Measurements from ENCODE around the gene DOCK7. TPM values are rescaled to one million over a fixed set of nuclear protein-coding genes. Genes with fewer than 3 reads are reported as not detected.
A peak's percentile ranks its signal among the peaks of the same experiment; 100 is the strongest.
"Not testable (repeated sequence)": the region's sequence is repeated elsewhere in the genome, so short reads cannot be mapped to it uniquely, and the experiment has no call there.

The DOCK7 gene
- total RNA-seq, 2 donors from 2014 or later: 11.3 to 16.0 TPM

- DNase-seq (no peak), ATAC-seq (no peak)
- intact Hi-C loops (cut with DNase I): no loop called here
Observed at GRCh38 chr1:62637392-62638105, 50.6 kb downstream of the DOCK7 start.

- ATAC-seq: no peak
- intact Hi-C loops (cut with DNase I): no loop called here
- DNase-seq: no peak
Observed at GRCh38 chr1:62628506-62628905, 59.7 kb downstream of the DOCK7 start.

GRCh38 chr1:62625415-62625814 lies 62.8 kb downstream of the DOCK7 start:
- DNase-seq (no peak), ATAC-seq (no peak)
- intact Hi-C loops (cut with DNase I): no loop called here

DNA sequence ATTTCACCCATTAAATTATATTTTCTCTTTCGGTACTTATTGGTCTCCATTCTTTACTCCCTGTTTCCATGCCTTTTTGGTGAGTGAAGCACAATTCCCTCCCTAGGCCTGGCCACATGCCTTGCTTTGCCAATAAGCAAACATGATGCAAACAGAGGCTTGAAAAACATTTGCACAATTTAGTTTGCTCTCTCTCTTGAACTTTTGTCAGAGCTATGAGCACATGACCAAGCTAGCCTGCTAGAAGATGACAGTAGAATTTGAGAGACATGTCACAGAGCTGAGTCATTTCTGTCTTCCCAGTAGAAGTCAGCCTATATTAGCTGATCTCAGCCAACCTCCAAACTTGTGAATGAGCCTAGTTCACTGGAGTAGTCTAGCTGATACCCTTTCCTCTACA lies 66.3 kb downstream of the DOCK7 start:
- intact Hi-C loops (cut with DNase I): no loop called here
- ATAC-seq (peak; percentile 72 to 83), DNase-seq (peak; percentile 24)

DNA sequence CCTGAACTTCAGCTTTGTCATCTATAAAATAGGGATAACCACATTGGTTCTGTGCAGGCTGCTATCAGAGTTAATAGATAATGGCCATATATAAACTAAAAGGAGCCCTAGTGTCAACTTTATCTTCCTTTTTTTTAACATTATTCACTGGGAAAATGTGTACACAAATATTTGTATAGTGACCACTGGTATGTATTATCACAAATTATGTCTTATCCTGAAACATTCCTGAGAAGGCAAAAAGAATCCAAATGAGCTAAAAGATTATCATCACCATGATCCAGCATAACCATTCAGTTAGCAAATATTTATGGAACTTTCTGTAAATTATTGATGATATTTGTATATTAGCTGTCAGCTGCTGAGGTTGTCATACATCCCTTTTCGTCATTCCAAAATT lies 74.3 kb downstream of the DOCK7 start:
- DNase-seq: no peak
- intact Hi-C loops (cut with DNase I): no loop called here
- no peak for ATAC-seq

GRCh38 chr1:62613325-62613727 lies 74.9 kb downstream of the DOCK7 start:
- intact Hi-C loops (cut with DNase I): no loop called here
- ATAC-seq (no peak), DNase-seq (no peak)

DNA sequence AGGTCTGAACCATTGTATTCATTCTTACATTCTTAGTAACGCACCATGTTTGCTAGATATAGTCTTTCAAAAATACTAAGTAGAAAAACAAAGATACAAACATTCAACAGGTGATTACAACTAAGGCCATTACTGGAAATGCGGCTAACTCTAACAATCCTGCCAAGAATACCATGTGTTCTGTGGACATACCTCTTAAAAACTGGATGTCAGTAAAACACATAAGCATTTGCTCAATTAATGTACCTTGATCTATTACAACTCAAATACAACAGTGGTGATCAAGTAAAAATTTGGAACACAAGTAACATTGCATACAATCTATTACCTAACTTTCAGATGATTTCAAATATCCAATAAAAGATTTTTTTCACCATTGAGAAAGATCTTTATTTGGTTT lies 75.4 kb downstream of the DOCK7 start:
- ATAC-seq: no peak
- DNase-seq: no peak
- intact Hi-C loops (cut with DNase I): no loop called here

DNA sequence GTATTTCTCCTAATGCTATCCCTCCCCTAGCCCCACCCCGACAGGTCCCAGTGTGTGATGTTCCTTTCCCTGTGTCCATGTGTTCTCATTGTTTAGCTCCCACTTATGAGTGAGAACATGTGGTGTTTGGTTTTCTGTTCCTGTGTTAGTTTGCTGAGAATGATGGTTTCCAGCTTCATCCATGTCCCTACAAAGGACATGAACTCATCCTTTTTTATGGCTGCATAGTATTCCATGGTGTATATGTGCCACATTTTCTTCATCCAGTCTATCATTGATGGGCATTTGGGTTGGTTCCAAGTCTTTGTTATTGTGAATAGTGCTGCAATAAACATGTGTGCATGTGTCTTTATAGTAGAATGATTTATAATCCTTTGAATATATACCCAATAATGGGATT lies 77.6 kb downstream of the DOCK7 start:
- intact Hi-C loops (cut with DNase I); ATAC-seq; DNase-seq: not testable (repeated sequence)

DNA sequence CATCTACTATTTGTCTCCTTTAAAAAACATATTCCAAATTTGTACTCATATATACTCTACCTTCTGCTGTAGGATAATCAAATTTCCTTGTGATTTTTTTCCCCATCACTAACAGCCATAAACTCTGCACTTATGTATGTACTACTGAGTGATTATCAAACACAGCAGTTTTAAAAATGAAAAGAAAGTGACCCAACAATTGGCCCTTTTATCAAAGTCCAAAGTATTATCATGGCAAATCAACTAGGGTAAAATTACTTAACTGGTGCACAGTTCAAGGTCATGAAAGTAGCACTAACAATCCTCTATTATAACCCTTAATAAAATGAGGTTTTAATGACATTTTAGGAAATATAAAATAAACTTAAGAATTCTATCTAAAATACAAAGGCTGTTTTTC lies 79.3 kb downstream of the DOCK7 start:
- ATAC-seq (no peak), DNase-seq (no peak)
- intact Hi-C loops (cut with DNase I): no loop called here

DNA sequence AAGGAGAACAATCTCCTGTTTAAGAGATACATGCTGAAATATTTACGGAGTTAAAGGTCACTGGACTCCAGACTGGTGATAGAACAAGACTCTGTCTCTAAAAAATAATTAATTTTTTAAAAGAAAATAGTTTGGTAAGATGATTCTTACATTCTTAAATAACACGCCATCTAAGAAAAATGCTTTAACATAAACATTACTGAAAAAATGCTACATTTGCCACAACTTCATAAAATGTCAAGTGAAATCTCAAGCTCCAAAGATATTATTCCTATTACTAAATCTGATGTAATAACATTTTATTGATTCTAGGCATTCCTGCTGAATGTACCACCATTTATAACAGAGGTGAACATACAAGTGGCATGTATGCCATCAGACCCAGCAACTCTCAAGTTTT lies 86.7 kb downstream of the DOCK7 start:
- no peak for ATAC-seq
- intact Hi-C loops (cut with DNase I): no loop called here
- DNase-seq: no peak

- intact Hi-C loops (cut with DNase I): no loop called here
- no peak for DNase-seq
Observed at GRCh38 chr1:62599044-62599443, 89.1 kb downstream of the DOCK7 start.

DNA sequence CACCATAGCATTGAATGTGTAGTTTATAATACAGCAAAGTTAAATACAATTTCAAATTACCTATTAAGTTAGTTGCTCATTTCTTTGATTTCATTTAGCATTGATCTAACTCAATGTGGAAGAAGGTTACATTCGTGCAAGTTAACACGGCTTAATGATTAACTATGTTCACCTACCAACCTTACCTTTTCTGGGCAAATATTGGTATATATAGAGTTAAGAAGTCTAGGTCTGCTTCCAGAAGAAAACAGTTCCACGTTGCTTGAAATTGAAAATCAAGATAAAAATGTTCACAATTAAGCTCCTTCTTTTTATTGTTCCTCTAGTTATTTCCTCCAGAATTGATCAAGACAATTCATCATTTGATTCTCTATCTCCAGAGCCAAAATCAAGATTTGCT lies 90.9 kb downstream of the DOCK7 start, which contains the start of gene ANGPTL3:
Gene ANGPTL3 (plus strand): TSS at position 240 of the 400 bp plus-strand sequence. CDS start 47 bp downstream, at position 287.
- DNase-seq (no peak), ATAC-seq (no peak)
- intact Hi-C loops (cut with DNase I): no loop called here

More at GRCh38 chr1:62599044-62599443, 89.1 kb downstream of the DOCK7 start:
- ATAC-seq: no peak

GRCh38 chr1:62595647-62596046 lies 92.5 kb downstream of the DOCK7 start:
- intact Hi-C loops (cut with DNase I): no loop called here
- DNase-seq (no peak), ATAC-seq (no peak)

GRCh38 chr1:62593825-62594394 lies 94.3 kb downstream of the DOCK7 start:
- intact Hi-C loops (cut with DNase I): no loop called here
- DNase-seq: no peak
- no peak for ATAC-seq

DNA sequence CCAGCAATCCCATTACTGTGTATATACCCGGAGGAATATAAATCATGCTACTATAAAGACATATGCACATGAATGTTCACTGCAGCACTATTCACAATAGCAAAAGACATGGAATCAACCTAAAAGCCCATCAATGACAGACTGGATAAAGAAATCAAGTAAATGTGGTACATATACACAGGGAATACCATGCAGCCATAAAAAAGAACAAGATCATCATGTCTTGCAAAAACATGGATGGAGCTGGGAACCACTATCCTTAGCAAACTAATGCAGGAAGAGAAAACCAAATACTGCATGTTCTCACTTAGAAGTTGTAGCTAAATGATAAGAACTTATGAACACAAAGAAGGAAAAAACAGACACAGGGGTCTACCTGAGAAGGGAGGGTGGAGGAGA lies 97.2 kb downstream of the DOCK7 start:
- intact Hi-C loops (cut with DNase I): no loop called here
- no peak for ATAC-seq
- no peak for DNase-seq

DNA sequence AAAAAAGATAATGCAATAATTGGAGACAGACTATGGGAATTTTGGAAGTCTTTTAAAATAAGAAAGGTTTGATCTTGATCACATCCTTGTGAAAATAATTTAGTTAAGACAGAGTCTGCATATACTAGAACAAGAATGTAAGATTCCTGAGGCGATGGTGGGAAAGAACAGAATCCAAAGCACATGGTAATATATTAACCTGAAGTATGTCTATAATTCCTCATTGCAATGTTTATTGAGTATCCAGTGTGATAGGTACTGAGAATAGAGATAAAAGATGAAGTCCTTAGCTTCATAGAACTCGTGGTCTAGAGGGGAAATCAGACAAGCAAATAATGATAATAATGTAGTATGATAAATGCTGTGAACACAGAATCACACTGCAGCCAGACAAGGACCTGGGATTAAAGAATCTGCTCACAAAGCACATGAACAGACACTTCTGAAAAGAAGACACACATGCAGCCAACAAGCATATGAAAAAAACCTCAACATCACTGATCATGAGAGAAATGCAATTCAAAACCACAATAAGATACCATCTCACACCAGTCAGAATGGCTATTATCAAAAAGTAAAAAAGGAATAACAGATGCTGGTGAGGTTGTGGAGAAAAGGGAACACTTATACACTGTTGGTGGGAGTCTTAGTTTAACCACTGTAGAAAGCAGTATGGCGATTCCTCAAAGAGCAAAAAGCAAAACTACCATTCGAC lies 97.8 kb downstream of the DOCK7 start:
- no peak for ATAC-seq
- intact Hi-C loops (cut with DNase I): no loop called here

GRCh38 chr1:62589321-62589720 lies 98.9 kb downstream of the DOCK7 start:
- no peak for ATAC-seq
- intact Hi-C loops (cut with DNase I): no loop called here
- no peak for DNase-seq

More for the DNA sequence above, 97.8 kb downstream of the DOCK7 start:
- DNase-seq: no peak

- DNase-seq (no peak), ATAC-seq (no peak)
- intact Hi-C loops (cut with DNase I): no loop called here
Observed at GRCh38 chr1:62588000-62588399, 100.2 kb downstream of the DOCK7 start.

DNA sequence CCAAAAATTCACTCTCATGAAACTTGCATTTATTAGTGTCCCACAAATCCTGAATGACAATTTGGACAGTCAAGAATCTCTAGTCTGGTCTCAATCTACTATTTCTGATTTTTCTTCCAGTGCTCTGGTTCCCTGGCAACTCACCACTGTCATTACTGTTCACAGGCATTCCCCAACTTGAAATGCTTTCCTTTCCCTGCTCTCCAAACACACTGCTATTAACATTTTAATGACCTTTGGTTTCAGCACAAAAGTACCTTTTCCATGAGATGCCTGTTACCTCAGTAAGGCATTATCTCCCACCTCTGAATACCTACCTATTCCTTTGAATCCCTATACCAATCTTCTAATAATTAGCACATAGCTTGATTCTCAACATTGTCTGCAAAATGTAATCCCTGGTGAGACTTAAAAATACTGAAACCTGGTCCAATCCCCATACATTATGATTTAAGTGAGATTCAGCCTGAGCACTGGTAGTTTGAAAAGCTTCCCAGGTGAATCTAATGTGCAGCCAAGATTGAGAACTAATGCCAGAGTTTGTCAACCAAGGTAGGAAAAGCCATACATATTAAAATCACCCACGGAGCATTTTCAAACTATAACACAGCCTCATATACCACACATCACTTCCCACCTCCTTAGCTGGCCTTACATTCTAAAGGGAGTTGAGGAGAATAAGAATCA lies 102.6 kb downstream of the DOCK7 start:
- intact Hi-C loops (cut with DNase I): no loop called here
- DNase-seq (no peak), ATAC-seq (no peak)

GRCh38 chr1:62573675-62574074 lies 114.5 kb downstream of the DOCK7 start:
- ATAC-seq (no peak), DNase-seq (no peak)
- intact Hi-C loops (cut with DNase I): no loop called here

Data from left cardiac atrium (tissue), 4 donors.